OCI-LY1 (cell line): ENCODE measurements around the gene XPO6.

Experiments
- H2AFZ ChIP-seq: fragments of 200-600 bp; sonication (generic), shearing (Covaris generic); 2 replicates; pipeline ENCODE4 v1.6.0; 2014; ENCODE audit warnings: antibody characterized with exemption, mild to moderate bottlenecking, low read length
- H3F3A ChIP-seq: fragments of 200-600 bp; sonication (generic), shearing (Covaris generic); 2 replicates; pipeline ENCODE4 v1.6.0; 2014; ENCODE audit warnings: mild to moderate bottlenecking, antibody characterized with exemption, low read length, moderate library complexity; ENCODE audit not compliant: insufficient read depth
- H3K27ac ChIP-seq: fragments of 200-600 bp; sonication (generic); 2 replicates; pipeline ENCODE4 v1.5.1; 2014; ENCODE audit warnings: low read length, mixed run types, mild to moderate bottlenecking, low read depth; ENCODE audit not compliant: poor library complexity, severe bottlenecking
- H3K27me3 ChIP-seq: fragments of 200-600 bp; sonication (generic); 2 replicates; pipeline ENCODE4 v1.6.0; 2014; ENCODE audit warnings: antibody characterized with exemption, mild to moderate bottlenecking, low read length, moderate library complexity; ENCODE audit not compliant: insufficient read depth
- H3K36me3 ChIP-seq: fragments of 200-600 bp; sonication (generic); 2 replicates; pipeline ENCODE4 v1.6.1; 2014; ENCODE audit warnings: mild to moderate bottlenecking, antibody characterized with exemption, low read length, moderate library complexity, mixed read lengths; ENCODE audit not compliant: insufficient read depth
- H3K4me1 ChIP-seq: fragments of 200-600 bp; sonication (generic); 2 replicates; pipeline ENCODE4 v1.5.1; 2014; ENCODE audit warnings: mild to moderate bottlenecking, low read length, moderate library complexity; ENCODE audit not compliant: insufficient read depth, severe bottlenecking
- H3K4me2 ChIP-seq: fragments of 200-600 bp; sonication (generic), shearing (Covaris generic); 2 replicates; pipeline ENCODE4 v1.6.1; 2014; ENCODE audit warnings: low read length
- H3K4me3 ChIP-seq: fragments of 200-600 bp; sonication (generic); 2 replicates; pipeline ENCODE4 v1.5.1; 2014; ENCODE audit warnings: low read length, low read depth, mild to moderate bottlenecking, mixed read lengths; ENCODE audit not compliant: poor library complexity, severe bottlenecking
- H3K79me2 ChIP-seq: fragments of 200-600 bp; shearing (Covaris generic); 2 replicates; pipeline ENCODE4 v1.6.1; 2016; ENCODE audit warnings: mixed run types, low read length, mixed read lengths; ENCODE audit not compliant: insufficient read depth
- H3K9ac ChIP-seq: fragments of 200-600 bp; sonication (generic), shearing (Covaris generic); 2 replicates; pipeline ENCODE4 v1.6.1; 2014; ENCODE audit warnings: mild to moderate bottlenecking, low read length, mixed read lengths
- H3K9me2 ChIP-seq: fragments of 200-600 bp; sonication (generic), shearing (Covaris generic); 2 replicates; pipeline ENCODE4 v1.6.1; 2014; ENCODE audit warnings: low read depth, mild to moderate bottlenecking, low read length, mixed read lengths
- H3K9me3 ChIP-seq: fragments of 200-600 bp; shearing (Covaris generic); 2 replicates; pipeline ENCODE4 v1.6.1; 2014; ENCODE audit warnings: low read length, mixed read lengths
- H4K20me1 ChIP-seq: fragments of 200-600 bp; sonication (generic), shearing (Covaris generic); 2 replicates; pipeline ENCODE4 v1.6.0; 2016; ENCODE audit warnings: mild to moderate bottlenecking, low read length; ENCODE audit not compliant: insufficient read depth
- EZH2 ChIP-seq: fragments of 200-600 bp; sonication (generic), shearing (Covaris generic); IDR thresholded peaks from 2 replicates; pipeline ENCODE4 v1.8.0; 2017; ENCODE audit warnings: borderline replicate concordance, mixed run types, mild to moderate bottlenecking, antibody characterized with exemption, low read length, moderate library complexity, mixed read lengths
- TF ChIP-seq, protein P1 (sequence below): fragments of 200-600 bp; sonication (generic), shearing (Covaris generic); IDR thresholded peaks from 2 replicates; pipeline ENCODE4 v1.5.1; 2017; ENCODE audit warnings: mild to moderate bottlenecking, antibody characterized with exemption, low read length, moderate library complexity, mixed read lengths

The XPO6 gene

DNA sequence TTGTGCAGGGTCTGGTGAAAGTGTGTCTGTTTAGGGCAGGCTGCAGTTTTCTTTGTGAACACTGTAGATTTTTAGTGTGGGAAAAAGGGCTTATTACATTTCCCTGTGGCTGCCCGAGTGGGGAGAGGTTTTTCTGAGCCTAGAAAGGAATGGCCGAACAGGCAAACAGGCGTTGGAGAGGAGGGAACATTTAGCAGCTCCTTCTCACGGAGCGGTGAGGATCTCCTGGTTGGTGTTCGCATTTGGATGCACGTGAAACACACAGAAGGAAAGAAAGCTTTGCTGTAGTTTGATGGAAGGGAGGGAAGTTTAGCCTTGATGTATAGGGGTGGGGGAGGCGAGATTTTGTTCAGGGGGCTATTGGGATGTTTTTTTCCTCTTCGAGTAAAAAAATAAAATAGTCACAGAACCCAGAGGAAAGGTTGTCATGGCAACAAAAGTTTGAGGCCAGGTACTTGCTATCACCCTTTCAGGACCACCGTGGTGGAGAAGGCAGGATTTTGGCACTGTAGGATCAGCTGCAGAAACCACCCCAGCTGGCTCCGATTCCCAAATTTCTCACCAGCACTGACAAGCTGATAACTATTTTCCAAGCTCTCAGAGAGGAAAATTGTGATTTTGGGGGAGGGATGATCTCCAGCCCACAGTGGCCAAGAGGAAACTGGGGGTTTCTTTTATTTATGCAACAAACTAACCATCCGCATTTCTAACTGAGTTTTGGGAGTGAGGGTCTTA, 151.8 kb downstream of the XPO6 start:
- H3K36me3 ChIP-seq: no peaks in the 10 kb centered on the region
- H3K9me2 ChIP-seq: no peaks in the 10 kb centered on the region
- H3K27ac ChIP-seq: no peak overlapping the region
- H3F3A ChIP-seq: no peaks in the 10 kb centered on the region
- H3K27me3 ChIP-seq: no peaks in the 10 kb centered on the region; the same call in 1 of the 2 replicates
- no peak for TF ChIP-seq EZH2
- TF ChIP-seq, protein P1, sequence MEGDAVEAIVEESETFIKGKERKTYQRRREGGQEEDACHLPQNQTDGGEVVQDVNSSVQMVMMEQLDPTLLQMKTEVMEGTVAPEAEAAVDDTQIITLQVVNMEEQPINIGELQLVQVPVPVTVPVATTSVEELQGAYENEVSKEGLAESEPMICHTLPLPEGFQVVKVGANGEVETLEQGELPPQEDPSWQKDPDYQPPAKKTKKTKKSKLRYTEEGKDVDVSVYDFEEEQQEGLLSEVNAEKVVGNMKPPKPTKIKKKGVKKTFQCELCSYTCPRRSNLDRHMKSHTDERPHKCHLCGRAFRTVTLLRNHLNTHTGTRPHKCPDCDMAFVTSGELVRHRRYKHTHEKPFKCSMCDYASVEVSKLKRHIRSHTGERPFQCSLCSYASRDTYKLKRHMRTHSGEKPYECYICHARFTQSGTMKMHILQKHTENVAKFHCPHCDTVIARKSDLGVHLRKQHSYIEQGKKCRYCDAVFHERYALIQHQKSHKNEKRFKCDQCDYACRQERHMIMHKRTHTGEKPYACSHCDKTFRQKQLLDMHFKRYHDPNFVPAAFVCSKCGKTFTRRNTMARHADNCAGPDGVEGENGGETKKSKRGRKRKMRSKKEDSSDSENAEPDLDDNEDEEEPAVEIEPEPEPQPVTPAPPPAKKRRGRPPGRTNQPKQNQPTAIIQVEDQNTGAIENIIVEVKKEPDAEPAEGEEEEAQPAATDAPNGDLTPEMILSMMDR: no peak
- H4K20me1 ChIP-seq: no peaks in the 10 kb centered on the region
- no peak overlapping the region for H3K4me2 ChIP-seq
- H3K4me3 ChIP-seq: no peak overlapping the region
- H3K9me3 ChIP-seq: no peaks in the 10 kb centered on the region
- no peaks in the 10 kb centered on the region for H3K4me1 ChIP-seq
- H3K9ac ChIP-seq: no peak overlapping the region
- H3K79me2 ChIP-seq: no peaks in the 10 kb centered on the region
- H2AFZ ChIP-seq: no peak overlapping the region

DNA sequence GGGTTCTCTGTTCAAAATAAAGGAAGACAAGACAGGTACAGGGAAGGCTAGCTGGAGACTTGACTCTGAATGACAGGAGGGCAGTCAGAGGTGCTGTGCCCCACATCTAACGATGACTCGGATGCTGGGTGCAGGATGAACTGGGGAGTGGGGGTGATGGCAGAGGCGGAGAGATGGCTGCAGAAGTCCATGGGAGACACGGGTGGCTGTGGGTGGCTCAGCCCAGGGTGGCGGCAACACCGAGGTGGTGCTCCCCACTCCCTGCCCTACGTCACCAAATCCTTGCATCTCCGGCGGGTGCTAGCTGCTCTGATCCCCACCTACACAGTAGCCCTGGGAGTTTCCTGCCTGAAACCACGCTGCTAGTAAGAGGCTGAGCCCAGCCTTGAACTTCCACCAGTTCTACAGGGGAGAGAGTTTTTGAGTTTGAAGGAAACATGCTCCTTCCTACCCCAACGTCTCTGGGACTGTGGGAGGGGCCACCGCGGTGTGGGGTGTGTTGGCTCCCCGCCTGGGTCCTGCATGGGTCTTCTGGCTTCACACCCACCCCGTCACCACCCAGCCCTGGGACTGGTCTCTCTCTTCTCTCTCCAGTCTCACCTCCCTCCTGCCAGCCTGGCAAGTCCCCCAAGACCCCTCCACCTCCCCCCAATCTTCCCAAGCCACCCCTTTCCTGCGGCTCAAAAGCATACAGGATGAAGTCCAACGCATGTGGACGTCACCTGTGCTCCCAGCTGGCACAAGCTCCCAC, 152.8 kb downstream of the XPO6 start:
- no peaks in the 10 kb centered on the region for H3K36me3 ChIP-seq
- H3K4me3 ChIP-seq: no peak overlapping the region
- no peaks in the 10 kb centered on the region for H3K9me2 ChIP-seq
- H3F3A ChIP-seq: no peaks in the 10 kb centered on the region
- H3K27me3 ChIP-seq: no peaks in the 10 kb centered on the region; the same call in 1 of the 2 replicates
- no peak overlapping the region for H2AFZ ChIP-seq
- TF ChIP-seq, protein P1: no peak
- no peak for TF ChIP-seq EZH2
- H3K4me1 ChIP-seq: no peaks in the 10 kb centered on the region
- no peak overlapping the region for H3K4me2 ChIP-seq
- no peaks in the 10 kb centered on the region for H4K20me1 ChIP-seq
- H3K27ac ChIP-seq: no peak overlapping the region
- H3K79me2 ChIP-seq: no peaks in the 10 kb centered on the region
- no peak overlapping the region for H3K9ac ChIP-seq
- no peaks in the 10 kb centered on the region for H3K9me3 ChIP-seq

DNA sequence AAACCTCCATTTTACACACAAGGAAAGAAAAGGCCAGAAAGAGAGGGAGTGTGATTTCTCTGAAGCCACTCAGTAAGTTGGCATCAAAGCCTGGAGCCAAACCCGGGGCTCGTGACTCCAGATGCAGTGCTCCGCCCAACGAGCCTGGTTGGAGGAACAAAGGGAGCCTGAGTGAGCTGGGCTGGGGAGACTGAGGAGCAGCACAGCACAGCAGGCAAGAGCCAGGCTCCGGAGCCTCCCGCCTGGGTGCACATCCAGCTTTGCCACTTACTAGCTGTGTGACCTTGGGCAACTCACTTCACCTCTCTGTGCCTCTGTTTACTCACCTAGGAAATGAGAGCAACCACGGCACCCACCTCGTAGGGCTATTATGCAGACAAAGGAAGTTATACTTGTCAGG, 153.8 kb downstream of the XPO6 start:
- H3K9me3 ChIP-seq: no peaks in the 10 kb centered on the region

More for the DNA sequence above, 153.8 kb downstream of the XPO6 start:
- Histone ChIP-seq H3K36me3 (no peaks in the 10 kb centered on the region), H3K4me2 (no peak overlapping the region), H3K9ac (no peak overlapping the region), H2AFZ (no peak overlapping the region), H3K27me3 (no peaks in the 10 kb centered on the region; the same call in 1 of the 2 replicates), H3K4me1 (no peaks in the 10 kb centered on the region), H4K20me1 (no peaks in the 10 kb centered on the region), H3K27ac (no peak overlapping the region), H3F3A (no peaks in the 10 kb centered on the region), H3K79me2 (no peaks in the 10 kb centered on the region), H3K9me2 (no peaks in the 10 kb centered on the region), H3K4me3 (no peak overlapping the region)
- no peak for TF ChIP-seq EZH2
